ENCODE results near the gene CSMD2.

DNA sequence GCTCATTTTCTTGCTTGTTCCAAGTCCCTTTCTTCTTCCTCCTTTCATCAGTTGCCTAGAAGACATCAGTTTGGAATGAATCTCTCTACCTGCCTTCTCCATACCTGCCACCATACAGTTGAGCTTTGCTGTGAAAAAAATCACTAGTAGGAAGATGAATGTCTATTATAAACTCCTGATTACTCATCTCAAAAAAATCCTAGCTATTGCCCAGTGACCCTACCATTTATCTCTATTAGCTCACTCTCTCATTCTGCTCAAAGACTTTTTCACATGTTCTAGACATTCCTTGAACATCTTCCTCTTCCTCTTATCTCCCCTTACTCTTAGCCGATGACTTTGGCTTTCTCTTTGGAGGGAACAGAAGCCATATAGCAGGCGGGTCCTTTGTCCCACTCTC is 350.9 kb downstream of the CSMD2 start:
- no peak for TF ChIP-seq POLR2A (IDR thresholded peaks at IDR 0.05)
- no peak for TF ChIP-seq POLR2AphosphoS5 (IDR thresholded peaks at IDR 0.05)
- TF ChIP-seq, protein P1, sequence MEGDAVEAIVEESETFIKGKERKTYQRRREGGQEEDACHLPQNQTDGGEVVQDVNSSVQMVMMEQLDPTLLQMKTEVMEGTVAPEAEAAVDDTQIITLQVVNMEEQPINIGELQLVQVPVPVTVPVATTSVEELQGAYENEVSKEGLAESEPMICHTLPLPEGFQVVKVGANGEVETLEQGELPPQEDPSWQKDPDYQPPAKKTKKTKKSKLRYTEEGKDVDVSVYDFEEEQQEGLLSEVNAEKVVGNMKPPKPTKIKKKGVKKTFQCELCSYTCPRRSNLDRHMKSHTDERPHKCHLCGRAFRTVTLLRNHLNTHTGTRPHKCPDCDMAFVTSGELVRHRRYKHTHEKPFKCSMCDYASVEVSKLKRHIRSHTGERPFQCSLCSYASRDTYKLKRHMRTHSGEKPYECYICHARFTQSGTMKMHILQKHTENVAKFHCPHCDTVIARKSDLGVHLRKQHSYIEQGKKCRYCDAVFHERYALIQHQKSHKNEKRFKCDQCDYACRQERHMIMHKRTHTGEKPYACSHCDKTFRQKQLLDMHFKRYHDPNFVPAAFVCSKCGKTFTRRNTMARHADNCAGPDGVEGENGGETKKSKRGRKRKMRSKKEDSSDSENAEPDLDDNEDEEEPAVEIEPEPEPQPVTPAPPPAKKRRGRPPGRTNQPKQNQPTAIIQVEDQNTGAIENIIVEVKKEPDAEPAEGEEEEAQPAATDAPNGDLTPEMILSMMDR (IDR thresholded peaks at IDR 0.05): no peak

All from transverse colon (tissue), 4 donors.